Retinal pigment epithelial cell (primary cell): ENCODE data around the gene DENND2A.

Source experiments
- DNase-seq: peaks from one replicate; pipeline ENCODE4 v3.0.0-alpha.2; 2010; ENCODE audit warnings: low read depth
- H3K4me3 ChIP-seq: 2 replicates; pipeline ENCODE4 v1.5.1; 2011; ENCODE audit warnings: mild to moderate bottlenecking, low read length, control low read depth, moderate library complexity
- TF ChIP-seq, protein P1 (sequence below): conservative IDR thresholded peaks from 2 replicates; pipeline ENCODE4 v1.5.1; 2011; ENCODE audit warnings: low read depth, low read length, control low read depth, inconsistent platforms

DENND2A gene, protein sequence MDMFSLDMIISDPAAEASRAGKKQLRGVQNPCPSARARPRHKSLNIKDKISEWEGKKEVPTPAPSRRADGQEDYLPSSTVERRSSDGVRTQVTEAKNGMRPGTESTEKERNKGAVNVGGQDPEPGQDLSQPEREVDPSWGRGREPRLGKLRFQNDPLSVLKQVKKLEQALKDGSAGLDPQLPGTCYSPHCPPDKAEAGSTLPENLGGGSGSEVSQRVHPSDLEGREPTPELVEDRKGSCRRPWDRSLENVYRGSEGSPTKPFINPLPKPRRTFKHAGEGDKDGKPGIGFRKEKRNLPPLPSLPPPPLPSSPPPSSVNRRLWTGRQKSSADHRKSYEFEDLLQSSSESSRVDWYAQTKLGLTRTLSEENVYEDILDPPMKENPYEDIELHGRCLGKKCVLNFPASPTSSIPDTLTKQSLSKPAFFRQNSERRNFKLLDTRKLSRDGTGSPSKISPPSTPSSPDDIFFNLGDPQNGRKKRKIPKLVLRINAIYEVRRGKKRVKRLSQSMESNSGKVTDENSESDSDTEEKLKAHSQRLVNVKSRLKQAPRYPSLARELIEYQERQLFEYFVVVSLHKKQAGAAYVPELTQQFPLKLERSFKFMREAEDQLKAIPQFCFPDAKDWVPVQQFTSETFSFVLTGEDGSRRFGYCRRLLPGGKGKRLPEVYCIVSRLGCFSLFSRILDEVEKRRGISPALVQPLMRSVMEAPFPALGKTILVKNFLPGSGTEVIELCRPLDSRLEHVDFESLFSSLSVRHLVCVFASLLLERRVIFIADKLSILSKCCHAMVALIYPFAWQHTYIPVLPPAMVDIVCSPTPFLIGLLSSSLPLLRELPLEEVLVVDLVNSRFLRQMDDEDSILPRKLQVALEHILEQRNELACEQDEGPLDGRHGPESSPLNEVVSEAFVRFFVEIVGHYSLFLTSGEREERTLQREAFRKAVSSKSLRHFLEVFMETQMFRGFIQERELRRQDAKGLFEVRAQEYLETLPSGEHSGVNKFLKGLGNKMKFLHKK

DNA sequence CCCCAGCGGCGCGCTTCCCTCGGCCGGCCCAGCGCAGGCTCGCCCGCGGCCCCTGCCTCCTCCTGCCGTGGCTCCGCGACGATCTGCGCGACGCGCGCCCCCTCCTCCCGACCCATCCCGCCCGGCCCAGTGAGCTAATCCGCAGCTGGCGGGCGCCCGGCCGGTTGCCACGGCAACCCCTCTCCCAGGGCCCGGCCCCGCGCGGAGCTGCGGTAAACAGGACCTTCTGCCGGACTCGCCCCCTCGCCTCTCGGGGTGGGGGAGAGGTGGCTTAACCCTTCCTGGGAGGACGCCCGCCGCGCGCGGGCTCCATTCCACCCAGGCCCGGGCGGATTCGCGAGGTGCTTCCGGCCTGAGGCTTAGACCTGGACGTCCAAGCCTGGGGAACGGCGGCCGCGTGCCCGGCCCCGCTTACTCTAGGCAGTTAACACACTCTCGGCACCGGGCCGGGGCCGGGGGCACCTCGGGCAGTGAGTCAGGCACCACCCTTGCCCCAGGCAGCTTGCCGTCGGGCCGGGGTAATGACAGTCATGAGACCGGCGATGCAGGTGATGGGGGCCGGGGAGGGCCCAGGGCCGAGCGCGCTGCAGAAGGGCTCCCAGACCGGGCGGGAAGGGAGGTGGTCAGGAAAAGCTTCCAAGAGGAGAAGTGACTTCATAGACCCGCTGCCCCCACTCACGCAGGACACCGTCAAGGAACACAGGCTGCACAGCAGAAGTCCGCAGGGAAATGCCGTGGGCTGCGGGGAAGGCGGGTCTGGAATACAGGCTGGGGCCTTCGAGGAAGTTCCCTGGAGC lies at the start of gene DENND2A:
DENND2A (minus strand) TSS at position 87 of the 797 bp plus-strand sequence. CDS start 38,416 bp downstream, outside the sequence.
- TF ChIP-seq, protein P1, sequence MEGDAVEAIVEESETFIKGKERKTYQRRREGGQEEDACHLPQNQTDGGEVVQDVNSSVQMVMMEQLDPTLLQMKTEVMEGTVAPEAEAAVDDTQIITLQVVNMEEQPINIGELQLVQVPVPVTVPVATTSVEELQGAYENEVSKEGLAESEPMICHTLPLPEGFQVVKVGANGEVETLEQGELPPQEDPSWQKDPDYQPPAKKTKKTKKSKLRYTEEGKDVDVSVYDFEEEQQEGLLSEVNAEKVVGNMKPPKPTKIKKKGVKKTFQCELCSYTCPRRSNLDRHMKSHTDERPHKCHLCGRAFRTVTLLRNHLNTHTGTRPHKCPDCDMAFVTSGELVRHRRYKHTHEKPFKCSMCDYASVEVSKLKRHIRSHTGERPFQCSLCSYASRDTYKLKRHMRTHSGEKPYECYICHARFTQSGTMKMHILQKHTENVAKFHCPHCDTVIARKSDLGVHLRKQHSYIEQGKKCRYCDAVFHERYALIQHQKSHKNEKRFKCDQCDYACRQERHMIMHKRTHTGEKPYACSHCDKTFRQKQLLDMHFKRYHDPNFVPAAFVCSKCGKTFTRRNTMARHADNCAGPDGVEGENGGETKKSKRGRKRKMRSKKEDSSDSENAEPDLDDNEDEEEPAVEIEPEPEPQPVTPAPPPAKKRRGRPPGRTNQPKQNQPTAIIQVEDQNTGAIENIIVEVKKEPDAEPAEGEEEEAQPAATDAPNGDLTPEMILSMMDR: no peak
- no peak for DNase-seq
- peak within 1 kb of the TSS; percentile 60 for H3K4me3 ChIP-seq

DNA sequence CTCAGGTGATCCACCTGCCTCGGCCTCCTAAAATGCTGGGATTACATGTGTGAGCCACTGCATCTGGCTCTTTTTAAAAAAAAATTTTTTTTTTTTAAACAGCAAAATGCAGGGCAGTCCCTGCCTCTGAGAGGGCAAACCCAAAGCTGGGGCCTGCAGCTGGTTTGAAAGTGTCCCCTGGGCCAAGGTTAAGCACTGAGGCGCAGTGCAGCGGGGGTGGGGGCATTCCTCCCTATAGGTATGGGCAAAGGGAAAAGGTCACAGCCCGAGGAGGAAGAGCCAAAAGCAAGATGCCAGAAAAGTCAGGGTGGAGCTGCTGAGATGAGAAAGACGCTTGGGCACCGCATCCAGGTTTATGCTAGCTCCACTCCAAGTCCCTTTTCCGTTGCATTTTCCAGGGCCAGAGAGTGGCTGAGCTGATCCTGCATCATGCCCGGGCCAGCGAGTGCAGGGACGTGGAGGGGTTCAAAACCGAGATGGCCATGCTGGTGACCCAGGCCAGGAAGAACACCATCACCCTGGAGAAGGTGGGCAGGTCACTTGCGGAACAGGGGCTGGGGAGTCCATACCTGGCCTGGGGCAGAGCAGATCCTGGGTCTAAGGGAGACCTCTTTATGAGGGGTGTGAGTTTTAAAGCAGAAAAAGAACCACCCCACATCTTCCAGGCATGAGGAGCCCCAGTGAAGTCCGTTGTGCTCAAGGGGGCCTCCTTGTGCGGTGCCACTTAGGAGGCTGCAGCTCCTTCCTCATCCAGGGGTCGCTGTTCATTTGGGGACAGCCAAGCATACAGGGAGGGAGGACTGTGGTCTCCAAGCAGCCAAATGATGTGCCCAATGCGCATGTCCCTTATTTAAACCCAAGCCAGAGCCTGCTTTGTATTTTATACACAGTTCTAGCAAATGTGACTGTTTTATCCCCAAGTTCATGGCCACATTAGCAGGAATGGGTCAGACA lies 48.9 kb upstream of the DENND2A start:
- TF ChIP-seq, protein P1: no peak
- DNase-seq: no peak
- H3K4me3 ChIP-seq: no peak overlapping the region

DNA sequence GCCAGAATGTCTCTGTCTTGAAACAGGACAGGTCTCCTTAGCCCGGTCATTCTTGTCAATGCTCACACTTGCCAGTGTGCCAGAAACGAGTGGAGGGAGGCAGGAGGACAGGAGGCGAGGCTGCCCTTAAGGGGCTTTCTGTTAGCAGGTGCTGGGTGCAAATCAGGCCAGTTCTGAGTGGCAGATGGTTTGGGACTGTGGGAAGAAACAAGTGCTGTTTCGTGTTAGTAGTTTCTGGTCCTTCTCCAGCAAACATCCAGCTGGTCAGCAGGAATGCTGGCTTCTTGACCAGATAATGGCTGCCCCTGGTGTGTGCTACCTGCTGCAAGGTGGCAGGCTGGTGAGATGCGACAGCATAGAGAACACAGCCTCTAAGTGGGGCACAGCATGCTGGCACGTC lies 47.7 kb upstream of the DENND2A start:
- no peak for DNase-seq

DNA sequence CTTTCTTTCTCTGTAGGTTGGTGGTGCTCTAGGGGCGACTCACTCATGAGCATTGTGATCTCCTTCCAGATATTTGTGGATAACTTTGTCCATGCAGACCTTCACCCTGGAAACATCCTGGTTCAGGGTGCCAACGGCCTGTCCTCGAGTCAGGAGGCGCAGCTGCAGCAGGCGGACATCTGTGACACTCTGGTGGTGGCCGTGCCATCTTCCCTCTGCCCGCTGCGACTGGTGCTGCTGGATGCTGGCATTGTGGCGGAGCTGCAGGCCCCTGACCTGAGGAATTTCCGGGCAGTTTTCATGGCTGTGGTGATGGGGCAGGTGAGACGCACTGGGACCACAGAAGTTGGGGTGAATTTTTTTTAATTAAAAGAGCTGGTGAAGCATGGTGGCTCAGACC lies 46.3 kb upstream of the DENND2A start:
- TF ChIP-seq, protein P1: no peak
- H3K4me3 ChIP-seq: no peak overlapping the region
- no peak for DNase-seq

More for the DNA sequence above, 47.7 kb upstream of the DENND2A start:
- H3K4me3 ChIP-seq: no peak overlapping the region
- TF ChIP-seq, protein P1: no peak

DNA sequence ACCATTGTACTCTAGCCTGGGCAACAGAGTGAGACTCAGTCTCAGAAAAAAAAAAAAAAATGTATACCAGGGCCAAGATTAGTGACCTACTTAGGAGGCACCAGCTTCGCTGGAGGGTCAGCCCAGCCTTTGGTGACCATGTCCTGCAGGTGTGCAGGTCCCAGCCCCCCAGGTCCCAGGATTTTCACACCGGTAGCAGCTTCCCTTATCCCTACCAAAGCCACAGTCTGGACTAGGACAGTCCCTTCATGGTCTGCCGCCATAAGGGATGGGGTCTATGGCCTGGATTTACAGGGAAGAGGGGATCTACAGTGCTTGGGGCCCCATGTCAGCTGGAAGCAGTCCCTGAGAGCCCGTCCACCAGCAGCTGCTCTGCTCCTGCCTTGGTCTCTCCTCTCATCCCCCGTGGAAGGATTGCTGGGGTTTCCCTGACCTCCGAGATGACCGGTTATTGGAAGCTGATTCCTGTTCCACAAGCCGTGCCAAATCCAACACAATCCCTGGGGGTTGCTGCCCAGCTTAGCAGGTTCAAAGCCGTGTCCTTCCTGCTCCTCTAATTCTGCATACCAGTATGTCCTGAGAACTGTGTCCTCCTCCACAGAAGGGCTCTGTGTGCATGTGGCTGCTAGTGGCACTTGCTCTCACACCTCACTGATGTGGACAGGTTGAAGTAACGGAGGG lies 44.9 kb upstream of the DENND2A start:
- no peak overlapping the region for H3K4me3 ChIP-seq
- DNase-seq: no peak
- TF ChIP-seq, protein P1: no peak
